Brain pericyte (primary cell): ENCODE measurements around the gene PGA3.
"Not testable (repeated sequence)": the region's sequence is repeated elsewhere in the genome, so short reads cannot be mapped to it uniquely, and the experiment has no call there.

Experiments
- DNase-seq: peaks from one replicate; pipeline ENCODE4 v3.0.0-alpha.2; 2012; ENCODE audit warnings: low read depth, low spot score

PGA3 gene

GRCh38 chr11:61207636-61208310, 4.5 kb downstream of the PGA3 start:
- not testable (repeated sequence) for DNase-seq

DNA sequence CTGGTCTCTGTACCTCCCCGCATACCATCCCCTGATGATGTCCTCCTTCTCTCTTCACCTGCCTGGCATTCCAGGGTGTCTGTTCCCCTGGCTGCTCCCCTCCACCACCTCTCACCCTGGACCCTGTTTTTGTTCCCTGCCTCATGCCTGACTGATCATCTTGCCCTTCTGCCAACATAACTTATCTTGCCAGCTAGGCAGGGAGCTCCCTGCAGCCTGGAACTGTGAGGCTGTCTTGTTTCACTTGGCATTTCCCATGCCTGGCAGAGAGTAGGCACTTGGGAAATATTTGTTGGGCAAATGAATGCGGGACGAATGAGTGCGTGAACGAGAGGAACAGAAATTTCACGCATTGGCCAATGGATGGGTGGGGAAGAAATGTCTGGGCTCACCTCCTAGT, 7.3 kb downstream of the PGA3 start:
- not testable (repeated sequence) for DNase-seq

DNA sequence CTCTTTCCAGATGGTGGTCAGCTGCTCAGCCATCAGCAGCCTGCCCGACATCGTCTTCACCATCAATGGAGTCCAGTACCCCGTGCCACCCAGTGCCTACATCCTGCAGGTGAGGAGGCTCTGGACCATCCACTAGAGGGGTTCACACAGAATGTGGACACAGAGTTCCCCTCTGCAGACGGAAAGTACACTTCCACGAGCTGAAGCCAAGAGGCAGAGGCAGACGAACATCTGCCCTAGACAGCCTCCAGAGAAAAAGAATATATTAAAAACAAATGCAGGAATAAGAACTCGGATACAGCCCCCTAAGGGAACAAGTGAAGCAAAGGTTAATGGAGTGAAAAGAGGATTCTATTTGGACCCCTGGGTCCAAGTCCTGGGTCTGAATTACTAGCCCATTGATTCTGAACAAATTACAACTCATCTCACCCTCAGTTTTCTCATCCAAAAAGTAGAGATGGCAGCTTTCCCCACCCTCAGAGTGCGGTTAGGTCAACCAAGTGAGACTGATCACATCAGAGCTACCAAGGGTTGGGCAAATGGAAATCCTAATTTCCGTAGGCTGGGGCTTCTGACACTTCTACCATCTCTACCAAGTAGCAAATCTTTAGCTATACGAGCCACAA, 8.1 kb downstream of the PGA3 start:
- not testable (repeated sequence) for DNase-seq

- not testable (repeated sequence) for DNase-seq
These were observed 8.9 kb downstream of the PGA3 start for GRCh38 chr11:61212202-61212601.

DNA sequence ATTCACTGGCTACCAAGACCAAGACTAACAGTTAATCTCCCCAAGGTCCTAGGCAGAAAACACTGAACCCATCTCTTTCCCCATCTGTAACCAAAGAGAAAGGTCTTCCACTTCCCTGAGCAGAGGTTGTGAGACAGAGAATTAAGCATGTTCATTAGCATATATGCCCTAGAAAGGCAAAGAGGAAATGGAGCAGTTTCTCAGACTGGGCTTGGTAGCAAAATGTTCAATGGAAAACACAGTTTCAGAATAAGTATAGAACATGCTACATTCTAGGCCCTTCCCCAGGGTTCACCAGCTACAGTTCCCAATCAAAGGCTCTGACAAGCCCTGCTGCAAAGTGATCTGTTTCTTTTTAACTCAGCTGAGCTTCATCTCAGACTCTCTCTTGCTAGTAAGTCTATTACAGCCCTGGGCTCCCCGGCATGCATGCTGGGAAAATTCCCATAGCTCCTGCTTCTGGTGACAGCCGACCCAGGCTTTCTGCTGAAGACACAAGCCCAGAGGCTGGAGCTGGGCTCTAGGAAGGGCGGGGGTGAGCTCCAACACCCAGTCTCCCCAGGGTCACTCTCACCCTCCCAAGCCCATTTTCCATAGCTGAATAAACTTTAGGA, 10.5 kb downstream of the PGA3 start:
- DNase-seq, result not testable (repeated sequence)

DNA sequence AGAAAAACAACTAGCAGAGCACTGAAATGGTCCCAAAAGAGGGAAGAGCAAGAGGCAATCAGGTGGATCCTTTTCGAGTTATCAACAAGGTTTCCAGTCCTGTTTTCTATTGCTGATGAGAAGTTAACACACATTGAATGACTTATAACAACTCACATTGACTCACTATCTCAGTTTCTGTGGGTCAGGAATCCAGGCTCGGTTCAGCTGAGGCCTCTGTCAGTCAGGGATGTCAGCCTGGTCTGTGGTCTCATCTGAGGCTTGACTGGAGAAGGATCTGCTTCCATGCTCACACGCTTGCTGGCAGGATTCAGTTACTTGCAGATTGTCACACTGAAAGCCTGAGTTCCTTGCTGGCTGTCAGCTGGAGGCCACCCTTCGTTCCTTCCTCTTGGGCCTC, 15.0 kb downstream of the PGA3 start:
- not testable (repeated sequence) for DNase-seq

DNA sequence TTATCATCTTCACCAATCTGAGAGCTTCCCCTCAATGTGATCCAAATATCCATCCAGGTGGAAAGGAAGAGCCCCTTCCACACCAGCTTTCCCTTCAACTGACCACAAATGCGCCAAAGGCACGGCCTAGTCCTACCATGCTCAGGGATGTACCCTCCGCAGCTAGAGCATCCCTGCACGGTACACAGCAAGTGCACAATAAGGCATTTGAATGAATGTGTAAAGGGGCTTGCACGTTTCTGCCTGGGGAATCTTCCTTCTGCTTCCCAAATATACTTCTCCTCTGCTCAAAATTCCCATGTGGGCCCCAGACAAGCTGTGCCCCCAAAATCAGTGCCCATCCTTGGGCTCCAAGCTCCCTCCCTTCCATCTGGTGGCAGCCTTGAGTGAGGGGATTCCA, 15.7 kb downstream of the PGA3 start:
- DNase-seq, result not testable (repeated sequence)

DNA sequence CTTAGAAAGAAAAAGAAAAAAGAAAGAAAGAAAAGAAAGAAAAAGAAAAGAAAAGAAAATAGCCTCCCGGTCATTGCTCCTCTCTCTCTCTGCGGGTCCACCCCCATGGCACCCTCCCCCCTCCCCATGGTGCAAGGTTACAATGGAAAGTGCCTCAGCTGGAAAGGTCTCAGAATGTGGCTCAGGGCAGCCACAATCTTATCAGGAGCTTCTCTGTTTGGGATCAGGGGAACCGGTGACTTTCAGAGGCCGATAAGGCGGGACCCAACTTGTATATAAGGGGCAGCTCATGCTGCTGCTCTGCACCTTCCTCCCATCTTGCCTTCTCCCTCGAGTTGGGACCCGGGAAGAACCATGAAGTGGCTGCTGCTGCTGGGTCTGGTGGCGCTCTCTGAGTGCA, 18.7 kb downstream of the PGA3 start, which contains the start of gene PGA4:
Gene PGA4 (plus strand): TSS at position 301 of the 400 bp plus-strand sequence. CDS start 54 bp downstream, at position 355.
- not testable (repeated sequence) for DNase-seq

DNA sequence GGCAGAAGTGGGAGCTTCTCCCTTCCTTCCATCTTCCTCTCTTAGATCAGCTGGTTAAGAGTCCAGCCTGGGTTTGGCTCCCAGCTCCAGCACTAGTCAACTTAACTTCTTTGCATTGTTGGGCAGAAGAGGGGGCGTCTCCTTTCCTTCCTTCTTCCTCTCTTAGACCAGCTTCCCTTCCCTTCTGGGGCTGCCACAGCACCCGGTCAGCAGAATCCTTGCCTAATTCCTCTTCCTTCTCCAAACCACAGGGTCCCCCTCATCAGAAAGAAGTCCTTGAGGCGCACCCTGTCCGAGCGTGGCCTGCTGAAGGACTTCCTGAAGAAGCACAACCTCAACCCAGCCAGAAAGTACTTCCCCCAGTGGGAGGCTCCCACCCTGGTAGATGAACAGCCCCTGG, 19.4 kb downstream of the PGA3 start:
- DNase-seq, result not testable (repeated sequence)

- DNase-seq, result not testable (repeated sequence)
These were observed 23.3 kb downstream of the PGA3 start for GRCh38 chr11:61226457-61227137.

DNA sequence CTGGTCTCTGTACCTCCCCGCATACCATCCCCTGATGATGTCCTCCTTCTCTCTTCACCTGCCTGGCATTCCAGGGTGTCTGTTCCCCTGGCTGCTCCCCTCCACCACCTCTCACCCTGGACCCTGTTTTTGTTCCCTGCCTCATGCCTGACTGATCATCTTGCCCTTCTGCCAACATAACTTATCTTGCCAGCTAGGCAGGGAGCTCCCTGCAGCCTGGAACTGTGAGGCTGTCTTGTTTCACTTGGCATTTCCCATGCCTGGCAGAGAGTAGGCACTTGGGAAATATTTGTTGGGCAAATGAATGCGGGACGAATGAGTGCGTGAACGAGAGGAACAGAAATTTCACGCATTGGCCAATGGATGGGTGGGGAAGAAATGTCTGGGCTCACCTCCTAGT, 26.1 kb downstream of the PGA3 start:
- not testable (repeated sequence) for DNase-seq

GRCh38 chr11:61231033-61231432, 27.7 kb downstream of the PGA3 start:
- not testable (repeated sequence) for DNase-seq

GRCh38 chr11:61231585-61231984, 28.3 kb downstream of the PGA3 start:
- not testable (repeated sequence) for DNase-seq

DNA sequence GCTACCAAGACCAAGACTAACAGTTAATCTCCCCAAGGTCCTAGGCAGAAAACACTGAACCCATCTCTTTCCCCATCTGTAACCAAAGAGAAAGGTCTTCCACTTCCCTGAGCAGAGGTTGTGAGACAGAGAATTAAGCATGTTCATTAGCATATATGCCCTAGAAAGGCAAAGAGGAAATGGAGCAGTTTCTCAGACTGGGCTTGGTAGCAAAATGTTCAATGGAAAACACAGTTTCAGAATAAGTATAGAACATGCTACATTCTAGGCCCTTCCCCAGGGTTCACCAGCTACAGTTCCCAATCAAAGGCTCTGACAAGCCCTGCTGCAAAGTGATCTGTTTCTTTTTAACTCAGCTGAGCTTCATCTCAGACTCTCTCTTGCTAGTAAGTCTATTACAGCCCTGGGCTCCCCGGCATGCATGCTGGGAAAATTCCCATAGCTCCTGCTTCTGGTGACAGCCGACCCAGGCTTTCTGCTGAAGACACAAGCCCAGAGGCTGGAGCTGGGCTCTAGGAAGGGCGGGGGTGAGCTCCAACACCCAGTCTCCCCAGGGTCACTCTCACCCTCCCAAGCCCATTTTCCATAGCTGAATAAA, 29.3 kb downstream of the PGA3 start:
- DNase-seq, result not testable (repeated sequence)

GRCh38 chr11:61237130-61237529, 33.8 kb downstream of the PGA3 start:
- not testable (repeated sequence) for DNase-seq

DNA sequence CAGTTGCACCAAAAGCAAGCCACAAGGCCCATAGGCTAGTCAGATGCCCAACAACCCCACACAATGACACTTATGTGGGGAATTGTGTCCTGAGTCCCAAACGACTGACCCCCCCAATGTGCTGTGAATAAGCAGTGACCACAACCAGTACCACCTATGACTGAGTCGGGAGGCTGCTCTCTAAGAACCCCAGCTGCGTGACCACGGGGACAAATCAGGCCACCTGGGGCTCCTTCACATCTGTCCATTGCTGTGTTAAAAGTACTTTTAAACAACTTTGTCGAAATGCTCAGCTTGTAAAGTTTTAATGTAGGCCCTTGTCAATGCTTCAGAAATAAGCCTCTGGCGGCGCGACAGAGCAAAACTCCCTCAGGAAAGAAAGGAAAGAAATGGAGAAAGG, 37.0 kb downstream of the PGA3 start:
- not testable (repeated sequence) for DNase-seq

DNA sequence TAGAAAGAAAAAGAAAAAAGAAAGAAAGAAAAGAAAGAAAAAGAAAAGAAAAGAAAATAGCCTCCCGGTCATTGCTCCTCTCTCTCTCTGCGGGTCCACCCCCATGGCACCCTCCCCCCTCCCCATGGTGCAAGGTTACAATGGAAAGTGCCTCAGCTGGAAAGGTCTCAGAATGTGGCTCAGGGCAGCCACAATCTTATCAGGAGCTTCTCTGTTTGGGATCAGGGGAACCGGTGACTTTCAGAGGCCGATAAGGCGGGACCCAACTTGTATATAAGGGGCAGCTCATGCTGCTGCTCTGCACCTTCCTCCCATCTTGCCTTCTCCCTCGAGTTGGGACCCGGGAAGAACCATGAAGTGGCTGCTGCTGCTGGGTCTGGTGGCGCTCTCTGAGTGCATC, 37.6 kb downstream of the PGA3 start, which contains the start of gene PGA5:
Gene PGA5 (plus strand): TSS at position 301 of the 400 bp plus-strand sequence. CDS start 52 bp downstream, at position 353.
- not testable (repeated sequence) for DNase-seq

DNA sequence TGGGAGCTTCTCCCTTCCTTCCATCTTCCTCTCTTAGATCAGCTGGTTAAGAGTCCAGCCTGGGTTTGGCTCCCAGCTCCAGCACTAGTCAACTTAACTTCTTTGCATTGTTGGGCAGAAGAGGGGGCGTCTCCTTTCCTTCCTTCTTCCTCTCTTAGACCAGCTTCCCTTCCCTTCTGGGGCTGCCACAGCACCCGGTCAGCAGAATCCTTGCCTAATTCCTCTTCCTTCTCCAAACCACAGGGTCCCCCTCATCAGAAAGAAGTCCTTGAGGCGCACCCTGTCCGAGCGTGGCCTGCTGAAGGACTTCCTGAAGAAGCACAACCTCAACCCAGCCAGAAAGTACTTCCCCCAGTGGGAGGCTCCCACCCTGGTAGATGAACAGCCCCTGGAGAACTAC, 38.2 kb downstream of the PGA3 start:
- DNase-seq, result not testable (repeated sequence)

DNA sequence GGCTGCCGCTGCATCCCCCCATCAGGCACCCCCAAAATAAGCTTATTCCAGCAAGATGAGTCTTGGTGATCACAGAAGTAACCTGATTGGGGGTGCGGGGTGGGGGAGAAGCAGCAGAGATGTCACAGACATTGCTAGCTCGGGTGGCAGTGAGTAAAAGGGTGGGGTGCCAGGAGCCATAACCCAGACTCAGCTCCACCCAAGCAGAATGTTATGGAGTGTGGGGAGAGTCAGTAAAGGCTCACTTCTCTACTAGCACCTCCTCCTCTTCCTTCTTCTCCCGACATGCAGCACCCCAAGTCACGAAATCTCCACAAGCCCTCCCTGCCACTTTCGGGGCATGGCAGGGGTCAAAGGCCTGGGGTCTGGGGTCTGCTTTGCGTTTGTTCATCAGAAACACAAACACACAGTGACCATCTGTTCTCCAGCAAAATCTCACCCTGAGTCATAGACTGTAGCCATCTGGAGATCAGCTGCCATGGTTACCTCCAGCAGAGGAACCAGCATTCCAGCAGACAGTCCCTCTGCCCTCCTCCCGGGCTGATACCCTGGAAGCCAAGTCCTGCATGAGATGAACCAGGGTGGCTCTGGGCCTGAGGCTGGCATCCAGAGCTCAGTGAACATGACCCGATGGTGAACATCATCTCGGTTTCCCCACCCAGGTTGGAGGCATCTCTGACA, 42.1 kb downstream of the PGA3 start:
- DNase-seq, result not testable (repeated sequence)

DNA sequence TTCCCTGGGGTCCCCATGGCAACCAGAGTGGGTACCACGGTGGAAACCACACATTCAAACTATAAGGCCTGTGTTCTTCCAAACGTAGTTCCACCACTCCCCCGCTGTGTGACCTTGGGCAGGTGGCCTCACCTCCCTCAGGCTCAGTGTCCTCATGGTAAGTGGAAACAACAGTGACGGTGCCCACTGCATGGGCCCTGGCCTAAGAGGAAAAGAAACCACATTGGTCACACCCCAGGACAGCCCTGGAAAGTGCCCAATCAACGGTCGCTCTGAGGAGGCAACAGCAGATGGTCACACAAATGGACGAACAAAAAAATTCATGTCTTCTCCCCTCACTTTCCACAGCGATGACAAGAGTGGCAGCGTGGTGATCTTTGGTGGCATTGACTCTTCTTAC, 44.8 kb downstream of the PGA3 start:
- not testable (repeated sequence) for DNase-seq

DNA sequence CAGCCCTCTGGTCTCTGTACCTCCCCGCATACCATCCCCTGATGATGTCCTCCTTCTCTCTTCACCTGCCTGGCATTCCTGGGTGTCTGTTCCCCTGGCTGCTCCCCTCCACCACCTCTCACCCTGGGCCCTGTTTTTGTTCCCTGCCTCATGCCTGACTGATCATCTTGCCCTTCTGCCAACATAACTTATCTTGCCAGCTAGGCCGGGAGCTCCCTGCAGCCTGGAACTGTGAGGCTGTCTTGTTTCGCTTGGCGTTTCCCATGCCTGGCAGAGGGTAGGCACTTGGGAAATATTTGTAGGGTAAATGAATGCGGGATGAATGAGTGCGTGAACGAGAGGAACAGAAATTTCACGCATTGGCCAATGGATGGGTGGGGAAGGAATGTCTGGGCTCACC, 45.9 kb downstream of the PGA3 start:
- DNase-seq, result not testable (repeated sequence)
